SK-N-MC (cell line): ENCODE measurements around the gene MOK.

ENCODE experiments used
- EZH2 ChIP-seq: fragments of 200-600 bp; sonication (generic); IDR thresholded peaks from one replicate; pipeline ENCODE4 v1.6.1; 2017; ENCODE audit warnings: antibody characterized with exemption
- POLR2AphosphoS5 ChIP-seq: IDR thresholded peaks from 2 replicates; pipeline ENCODE4 v1.6.1; 2012; ENCODE audit warnings: mild to moderate bottlenecking, low read depth, low read length, borderline replicate concordance

DNA sequence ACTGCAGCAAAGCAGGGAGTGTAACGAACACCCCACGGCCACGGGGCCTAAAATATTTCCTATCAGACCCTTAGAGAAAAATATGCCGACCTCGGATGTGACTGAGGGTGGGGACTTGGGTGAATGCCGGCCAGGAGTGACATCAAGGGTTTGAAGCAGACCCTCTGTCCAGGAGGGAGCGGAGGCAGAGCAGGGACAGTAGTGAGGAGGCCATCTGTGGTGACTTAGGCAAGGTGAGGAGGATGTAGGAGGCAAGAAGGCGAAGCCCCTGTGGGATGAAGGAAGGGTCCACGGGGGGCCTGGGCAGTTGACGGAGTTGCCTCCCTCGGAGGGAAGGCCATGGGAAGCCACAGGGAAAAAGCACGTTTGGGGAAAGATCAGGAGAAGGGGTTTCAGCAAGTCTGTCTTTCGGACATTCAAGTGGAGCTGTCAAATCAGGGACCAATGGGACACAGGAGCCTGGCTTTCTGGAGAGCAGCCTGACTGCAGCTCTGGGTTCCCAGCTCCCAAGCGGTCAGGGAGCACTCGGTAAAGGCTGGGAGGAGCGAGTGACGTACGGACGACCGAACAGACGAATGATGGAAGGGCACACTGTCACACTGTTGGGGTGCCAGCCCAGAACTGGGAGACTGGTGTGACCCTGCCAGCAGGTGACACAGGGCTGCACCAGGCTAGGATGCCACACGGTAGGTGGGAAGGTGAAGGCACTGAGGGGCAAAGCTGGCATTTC is 74.3 kb downstream of the MOK start:
- no peak for TF ChIP-seq EZH2
- TF ChIP-seq POLR2AphosphoS5: no peak
